BE2C (cell line): ENCODE measurements around the gene FGF22.

Source experiments
- DNase-seq: peaks from one replicate; pipeline ENCODE4 v3.0.0-alpha.2; 2020
- H3K27me3 ChIP-seq: fragments of 250-450 bp; sonication (Bioruptor Pico); 2 replicates; pipeline ENCODE4 v1.5.1; 2020; ENCODE audit warnings: mild to moderate bottlenecking
- H3K36me3 ChIP-seq: fragments of 250-450 bp; sonication (Bioruptor Pico); 2 replicates; pipeline ENCODE4 v1.5.1; 2020; ENCODE audit warnings: mild to moderate bottlenecking
- H3K4me1 ChIP-seq: fragments of 250-450 bp; sonication (Bioruptor Pico); 2 replicates; pipeline ENCODE4 v1.5.1; 2020
- H3K4me3 ChIP-seq: 2 replicates; pipeline ENCODE4 v1.5.1; 2011; ENCODE audit warnings: low read depth, low read length
- H3K9me3 ChIP-seq: fragments of 250-450 bp; sonication (Bioruptor Pico); 2 replicates; pipeline ENCODE4 v1.5.1; 2020
- CTCF ChIP-seq: IDR thresholded peaks from 2 replicates; pipeline ENCODE4 v1.5.1; 2012; ENCODE audit warnings: mild to moderate bottlenecking, low read depth, low read length

Gene FGF22

DNA sequence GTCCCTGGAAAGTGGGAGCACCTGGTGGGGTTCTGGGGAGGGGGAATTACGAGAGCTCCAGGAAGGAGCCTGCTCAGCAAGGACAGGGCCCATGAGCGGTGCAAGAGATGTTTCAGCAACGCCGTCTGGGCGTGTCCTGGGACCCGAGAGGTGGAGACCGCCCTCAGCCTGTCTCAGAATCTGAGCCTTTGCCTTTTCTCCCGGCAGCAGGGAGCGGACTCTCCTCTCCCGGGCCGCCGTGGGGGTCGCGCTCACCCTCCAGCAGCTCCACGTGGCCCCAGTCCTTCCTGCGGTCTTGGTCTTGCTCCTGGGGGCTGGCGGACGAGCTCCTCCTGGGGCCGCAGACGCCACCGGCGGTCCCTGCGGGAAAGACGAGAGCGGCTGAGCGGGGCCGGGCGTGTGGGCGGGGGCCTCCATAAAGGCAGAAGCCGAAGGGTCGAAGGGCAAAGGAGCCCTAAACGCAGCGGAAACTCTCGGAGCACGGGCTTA is 7.1 kb upstream of the FGF22 start:
- H3K27me3 ChIP-seq: no peaks in the 10 kb centered on the region
- peak overlapping the region; percentile 92 for H3K4me3 ChIP-seq
- TF ChIP-seq CTCF: no peak
- H3K36me3 ChIP-seq: peaks cover 24% of the 10 kb centered on the region
- DNase-seq: peak; percentile 66
- H3K4me1 ChIP-seq: peaks cover 2% of the 10 kb centered on the region; the same call in 1 of the 2 replicates
- no peaks in the 10 kb centered on the region for H3K9me3 ChIP-seq

DNA sequence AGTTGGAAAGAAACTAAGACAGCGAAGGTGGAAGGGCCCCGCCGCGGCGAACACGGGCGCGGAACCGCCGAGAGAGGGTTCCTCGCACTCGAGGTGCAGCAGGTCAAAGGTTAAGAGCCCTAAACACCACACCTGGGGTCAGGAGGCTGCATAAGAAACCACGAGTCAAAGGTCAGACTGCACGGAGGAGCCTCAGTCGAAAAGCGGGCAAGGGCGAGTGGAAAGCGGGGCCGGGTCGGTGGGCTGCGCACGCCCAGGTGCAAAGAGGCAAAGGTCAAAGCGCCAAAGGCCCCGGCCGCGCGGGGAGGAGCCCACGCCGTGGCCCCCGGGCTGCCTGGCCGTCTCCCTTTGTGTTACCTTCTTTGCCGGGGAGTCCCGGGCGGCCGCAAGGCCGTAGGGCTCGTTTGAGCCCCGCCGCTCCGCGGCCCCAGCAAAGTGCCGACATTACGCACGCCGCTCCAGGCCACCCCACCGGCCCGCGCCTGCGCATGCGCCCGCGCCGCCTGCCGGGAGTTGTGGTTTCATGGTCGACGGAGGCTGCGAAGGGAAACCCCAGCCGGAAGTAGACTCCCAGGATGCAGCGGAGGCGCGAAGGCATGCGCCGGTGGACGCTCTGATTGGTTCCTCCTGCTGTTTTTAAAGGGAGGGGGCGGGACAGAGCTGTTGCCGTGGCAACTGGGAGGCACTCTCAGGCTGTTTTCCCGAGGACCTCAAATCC is 6.5 kb upstream of the FGF22 start, which contains the start of gene POLRMT:
TSS of gene POLRMT (minus strand) at position 470 of the 718 bp plus-strand sequence. CDS start at position 445, 25 bp downstream.
- Histone ChIP-seq H3K4me3 (peak within 1 kb of the TSS; percentile 92), H3K4me1 (peaks cover 2% of the 10 kb centered on the region; the same call in 1 of the 2 replicates), H3K27me3 (no peaks in the 10 kb centered on the region), H3K9me3 (no peaks in the 10 kb centered on the region), H3K36me3 (peaks cover 20% of the 10 kb centered on the region)
- peak; percentile 98 for DNase-seq
- no peak for TF ChIP-seq CTCF

DNA sequence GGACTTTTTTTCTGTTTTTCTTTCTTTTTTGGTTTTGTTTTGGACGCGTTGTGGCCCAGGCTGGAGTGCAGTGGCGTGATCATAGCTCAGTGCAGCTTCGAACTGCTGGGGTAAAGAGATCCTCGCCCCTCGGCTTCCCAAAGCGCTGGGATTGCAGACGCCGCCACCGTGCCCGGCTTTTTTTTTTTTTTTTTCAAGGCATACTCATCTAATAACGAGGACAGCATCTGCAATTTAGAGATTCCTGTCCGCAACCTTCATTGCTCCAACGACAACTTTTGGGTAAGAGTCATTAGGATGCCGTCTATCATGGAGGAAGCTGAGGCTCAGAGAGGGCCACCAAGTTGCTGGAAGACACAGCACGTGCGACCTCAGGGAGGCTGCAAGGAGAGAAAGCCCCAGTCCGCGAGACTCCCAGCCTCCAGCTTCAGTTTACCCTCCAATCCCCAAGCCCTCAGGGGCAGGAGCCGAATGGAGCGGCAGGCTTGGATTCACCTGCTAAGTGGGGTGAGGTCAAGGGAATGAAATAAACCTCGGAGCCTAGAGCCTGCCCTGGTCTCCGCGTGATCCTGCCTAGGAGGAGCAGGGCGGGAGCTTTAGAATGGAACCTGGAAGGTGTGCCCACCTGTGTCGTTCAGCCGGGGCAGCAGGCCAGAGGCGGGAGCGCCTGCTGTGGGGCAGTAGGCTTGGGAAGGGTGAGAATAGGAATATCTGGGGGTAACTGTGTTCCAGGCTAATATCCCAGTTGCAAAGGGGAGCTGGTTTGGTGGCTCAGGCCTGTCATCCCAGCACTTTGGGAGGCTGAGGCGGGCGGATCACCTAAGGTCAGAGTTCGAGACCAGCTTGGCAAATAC is 5.7 kb upstream of the FGF22 start:
- DNase-seq: no peak
- Histone ChIP-seq H3K36me3 (peaks cover 12% of the 10 kb centered on the region), H3K9me3 (no peaks in the 10 kb centered on the region), H3K4me3 (peak overlapping the region; percentile 92), H3K4me1 (0 out of 2 replicates have a peak, but pooled peaks cover 2% of the 10 kb centered on the region), H3K27me3 (no peaks in the 10 kb centered on the region)
- TF ChIP-seq CTCF: no peak

DNA sequence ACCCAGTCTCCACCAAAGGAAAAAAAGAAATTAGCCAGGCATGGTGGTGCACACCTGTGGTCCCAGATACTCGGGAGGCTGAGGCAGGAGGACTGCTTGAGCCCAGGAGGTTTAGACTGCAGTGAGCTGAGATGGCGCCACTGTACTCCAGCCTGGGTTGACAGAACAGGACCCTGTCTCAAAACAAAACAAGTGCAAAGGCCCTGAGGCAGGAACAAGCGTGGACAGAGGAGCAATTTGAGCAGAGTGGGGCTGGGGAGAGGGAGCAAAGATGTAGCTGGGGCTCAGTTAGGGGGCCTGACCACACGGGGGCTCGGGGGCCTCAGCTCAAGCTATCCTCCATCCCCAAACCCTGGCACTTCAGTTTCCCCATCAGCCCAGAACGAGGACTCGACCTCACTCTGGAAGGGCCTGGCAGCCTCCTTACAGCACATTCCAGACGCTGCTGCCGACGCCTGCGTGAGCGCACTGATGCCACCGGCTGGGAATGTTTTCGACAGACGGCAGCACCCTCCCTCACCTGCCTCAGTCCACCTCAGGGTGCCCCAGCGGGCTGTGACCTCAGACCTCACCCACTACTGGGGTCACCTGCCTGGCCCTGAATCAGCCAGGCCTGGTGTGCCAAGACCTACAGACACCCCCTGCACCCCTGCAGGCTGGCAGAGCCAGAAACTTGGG is 4.6 kb upstream of the FGF22 start:
- Histone ChIP-seq H3K4me1 (peaks cover 3% of the 10 kb centered on the region), H3K4me3 (no peak overlapping the region), H3K36me3 (peaks cover 6% of the 10 kb centered on the region), H3K9me3 (no peaks in the 10 kb centered on the region), H3K27me3 (no peaks in the 10 kb centered on the region)
- DNase-seq: no peak
- TF ChIP-seq CTCF: no peak

DNA sequence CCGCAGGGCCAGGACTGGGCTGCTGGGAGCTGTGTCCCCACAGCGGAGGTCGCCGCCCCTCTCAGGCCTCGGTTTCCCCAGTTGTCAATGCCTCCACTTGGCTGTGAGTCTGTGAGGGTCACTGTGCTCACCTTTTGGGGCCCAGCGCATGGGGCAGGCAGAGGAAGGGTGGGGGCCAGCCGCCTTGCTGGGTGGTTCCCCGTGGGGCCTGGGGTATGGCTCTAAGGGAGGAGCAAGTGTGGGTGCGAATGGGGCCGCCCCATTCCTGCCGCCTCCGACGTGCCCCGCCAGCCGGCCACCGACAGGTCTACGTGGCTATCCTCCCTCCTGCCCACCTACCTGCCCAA is 800 bp upstream of the FGF22 start:
- DNase-seq: no peak
- no peak for TF ChIP-seq CTCF
- H3K4me3 ChIP-seq: no peak overlapping the region
- H3K9me3 ChIP-seq: no peaks in the 10 kb centered on the region
- H3K4me1 ChIP-seq: peaks cover 3% of the 10 kb centered on the region
- no peaks in the 10 kb centered on the region for H3K36me3 ChIP-seq
- H3K27me3 ChIP-seq: no peaks in the 10 kb centered on the region
